Testis (tissue), 3 donors: ENCODE results near the gene FAM83D. TPM values are rescaled to one million over a fixed set of nuclear protein-coding genes. Genes with fewer than 3 reads are reported as not detected.

Source experiments
- DNase-seq: peaks from one replicate; pipeline ENCODE4 v3.0.0-alpha.2; 2019
- H3K27ac ChIP-seq, 2 donors: fragments of 200-600 bp; sonication (generic); one replicate each; pipeline ENCODE4 v1.5.1; 2019
- H3K27me3 ChIP-seq: fragments of 200-600 bp; sonication (generic); one replicate; pipeline ENCODE4 v1.5.1; 2019
- H3K36me3 ChIP-seq: fragments of 200-600 bp; sonication (generic); one replicate; pipeline ENCODE4 v1.5.1; 2017; ENCODE audit warnings: low read depth; ENCODE audit errors: missing control alignments
- H3K4me1 ChIP-seq: fragments of 200-600 bp; sonication (generic); one replicate; pipeline ENCODE4 v1.5.1; 2019
- H3K4me3 ChIP-seq, 2 donors: fragments of 200-600 bp; sonication (generic); one replicate each; pipeline ENCODE4 v1.5.1; 2017 to 2019
- H3K9me3 ChIP-seq: fragments of 200-600 bp; sonication (generic); one replicate; pipeline ENCODE4 v1.5.1; 2017
- CTCF ChIP-seq, 3 experiments: fragments of 450-650 bp in 2 of 3; fragments of 200-600 bp in 1 of 3; sonication (generic) in 1 of 3; IDR thresholded peaks; one replicate each; pipeline ENCODE4 v1.5.1; 2016 to 2019; ENCODE audit warnings: antibody characterized with exemption in 3 of 3, mild to moderate bottlenecking in 2 of 3, moderate library complexity in 1 of 3
- POLR2A ChIP-seq: fragments of 450-650 bp; IDR thresholded peaks from one replicate; pipeline ENCODE4 v1.6.1; 2017; ENCODE audit warnings: antibody characterized with exemption, mild to moderate bottlenecking, moderate library complexity
- WGBS, 2 donors: methylation state at CpG; one replicate each; pipeline ENCODE4 v1.1.5; 2018; 5-methylcytosine and 5-hydroxymethylcytosine counted together
- intact Hi-C: fragments of 100-400 bp; cut with DNase I; formaldehyde crosslinking; loops from one replicate; pipeline ENCODE4 v1.15.1; 2023; ENCODE audit warnings: low total_unique reads
- polyA plus RNA-seq: library from polyadenylated mRNA; stranded (reverse); fragments of 350-450 nt; fragmentation: Illumina TruSeq; extraction: RNeasy Lipid Tissue Mini Kit (QIAGEN cat#74804); gene quantifications from one replicate; pipeline ENCODE4 v1.2.3, GENCODE V29; 2014; ENCODE audit warnings: low read depth, low replicate concordance; ENCODE audit not compliant: insufficient read depth
- total RNA-seq, 2 donors: library from RNA; depleted of rRNA; stranded (reverse); fragments of >200 nt; gene quantifications; one replicate each; pipeline ENCODE4 v1.2.3, GENCODE V29; 2016

Gene FAM83D
- total and polyA plus RNA-seq, 3 donors from 2014 or later = 10.1 to 13.7 (median 13.1) TPM

GRCh38 chr20:38930242-38930569, 4.0 kb downstream of the FAM83D start:
- Histone ChIP-seq H3K36me3 (no peaks in the 10 kb centered on the region), H3K4me3 (no peak overlapping the region), H3K27me3 (no peaks in the 10 kb centered on the region), H3K27ac (no peak overlapping the region), H3K9me3 (no peaks in the 10 kb centered on the region), H3K4me1 (peaks cover 5% of the 10 kb centered on the region)
- no peak for TF ChIP-seq POLR2A
- TF ChIP-seq CTCF (IDR thresholded peaks at IDR 0.05) = no peak
- DNase-seq = no peak
- 86 to 100% methylated on average over 1 of the region's 1 CpG for WGBS, 2 donors
- intact Hi-C loops = no loop called here

GRCh38 chr20:38931984-38932383, 5.8 kb downstream of the FAM83D start:
- no peaks in the 10 kb centered on the region for H3K36me3 ChIP-seq
- no peak for DNase-seq
- TF ChIP-seq CTCF (IDR thresholded peaks at IDR 0.05) = no peak
- no peak for TF ChIP-seq POLR2A
- intact Hi-C loops = no loop called here
- no peak overlapping the region for H3K27ac ChIP-seq
- no peaks in the 10 kb centered on the region for H3K27me3 ChIP-seq
- H3K9me3 ChIP-seq = no peaks in the 10 kb centered on the region
- H3K4me3 ChIP-seq = no peak overlapping the region
- H3K4me1 ChIP-seq = peaks cover 1% of the 10 kb centered on the region
- 96% methylated on average over 4 of the region's 4 CpGs for WGBS, 2 donors

- TF ChIP-seq CTCF (IDR thresholded peaks at IDR 0.05) (no peak), POLR2A (no peak)
- Histone ChIP-seq H3K4me3 (no peak overlapping the region), H3K36me3 (no peaks in the 10 kb centered on the region), H3K4me1 (no peaks in the 10 kb centered on the region), H3K27me3 (no peaks in the 10 kb centered on the region), H3K9me3 (no peaks in the 10 kb centered on the region), H3K27ac (no peak overlapping the region)
- no peak for DNase-seq
- WGBS, 2 donors = 80 to 81% methylated on average over 9 of the region's 9 CpGs
- intact Hi-C loops = no loop called here
Observed at GRCh38 chr20:38932457-38933120, 6.4 kb downstream of the FAM83D start.

- no peak for DNase-seq
- Histone ChIP-seq H3K27ac (no peak overlapping the region), H3K4me1 (no peaks in the 10 kb centered on the region), H3K4me3 (no peak overlapping the region), H3K27me3 (no peaks in the 10 kb centered on the region), H3K9me3 (no peaks in the 10 kb centered on the region), H3K36me3 (no peaks in the 10 kb centered on the region)
- WGBS, 2 donors = 95 to 96% methylated on average over 5 of the region's 5 CpGs
- TF ChIP-seq POLR2A (no peak), CTCF (IDR thresholded peaks at IDR 0.05) (no peak)
- intact Hi-C loops = no loop called here
Observed at GRCh38 chr20:38934530-38934929, 8.3 kb downstream of the FAM83D start.

GRCh38 chr20:38935285-38935684, 9.1 kb downstream of the FAM83D start:
- peak in 1 of 3 experiments; percentile 16 for TF ChIP-seq CTCF (IDR thresholded peaks at IDR 0.05)
- no peak for TF ChIP-seq POLR2A
- DNase-seq = no peak
- no peaks in the 10 kb centered on the region for H3K27me3 ChIP-seq
- WGBS, 2 donors = 88% methylated on average over 3 of the region's 3 CpGs
- intact Hi-C loops = no loop called here
- H3K4me1 ChIP-seq = no peaks in the 10 kb centered on the region
- no peaks in the 10 kb centered on the region for H3K36me3 ChIP-seq
- H3K4me3 ChIP-seq = no peak overlapping the region
- no peaks in the 10 kb centered on the region for H3K9me3 ChIP-seq
- no peak overlapping the region for H3K27ac ChIP-seq
